CD14-positive monocyte (primary cell): ENCODE measurements around the gene ZNF724. TPM values are rescaled to one million over a fixed set of nuclear protein-coding genes. Genes with fewer than 3 reads are reported as not detected.
"Not testable (repeated sequence)": the region's sequence is repeated elsewhere in the genome, so short reads cannot be mapped to it uniquely, and the experiment has no call there.

ENCODE experiments used
- DNase-seq, 3 donors: peaks; one replicate each; pipeline ENCODE4 v3.0.0-alpha.2; 2011 to 2022
- H2AFZ ChIP-seq: 2 replicates; pipeline ENCODE4 v1.6.0; 2012; ENCODE audit warnings: mild to moderate bottlenecking, low read depth, low read length, inconsistent platforms; ENCODE audit not compliant: insufficient read depth, poor library complexity, severe bottlenecking
- H3K27ac ChIP-seq, 2 donors: 1 replicate in 1 of 2; 2 replicates in 1 of 2; pipeline ENCODE4 v1.5.1; 2012 to 2013; ENCODE audit warnings: low read length in 2 of 2, control low read depth in 1 of 2, inconsistent platforms in 1 of 2, low read depth in 1 of 2, mild to moderate bottlenecking in 1 of 2
- H3K27me3 ChIP-seq, 2 donors: one replicate each; pipeline versions ENCODE4 v1.6.0 to v1.6.1; 2011 to 2013; ENCODE audit warnings: low read length in 2 of 2; ENCODE audit not compliant: control insufficient read depth in 2 of 2, insufficient read depth in 2 of 2
- H3K36me3 ChIP-seq, 2 donors: replicated peaks in 1 of 2; 1 replicate in 1 of 2; 2 replicates in 1 of 2; pipeline versions ENCODE4 v1.5.1 to v1.6.1; 2012 to 2013; ENCODE audit warnings: low read length in 2 of 2, control low read depth in 1 of 2, inconsistent platforms in 1 of 2, mild to moderate bottlenecking in 1 of 2; ENCODE audit not compliant: insufficient read depth in 2 of 2, control insufficient read depth in 1 of 2
- H3K4me1 ChIP-seq, 2 donors: 1 replicate in 1 of 2; 2 replicates in 1 of 2; pipeline versions ENCODE4 v1.5.1 to v1.6.1; 2012 to 2013; ENCODE audit warnings: low read length in 2 of 2, control low read depth in 1 of 2, inconsistent platforms in 1 of 2, mild to moderate bottlenecking in 1 of 2, moderate library complexity in 1 of 2; ENCODE audit not compliant: insufficient read depth in 2 of 2, control insufficient read depth in 1 of 2
- H3K4me2 ChIP-seq: replicated peaks from 2 replicates; pipeline ENCODE3; 2012; ENCODE audit warnings: low read length, moderate library complexity, mild to moderate bottlenecking; ENCODE audit not compliant: poor library complexity, severe bottlenecking; ENCODE audit errors: extremely low read depth
- H3K4me3 ChIP-seq, 3 experiments: fragments of 200-600 bp in 1 of 3; sonication (generic) in 1 of 3; replicated peaks in 1 of 3; 1 replicate in 2 of 3; 2 replicates in 1 of 3; pipeline ENCODE4 v1.5.1; 2011 to 2013; ENCODE audit warnings: low read length in 3 of 3, mild to moderate bottlenecking in 3 of 3, control low read depth in 2 of 3, low read depth in 2 of 3, inconsistent platforms in 1 of 3, moderate library complexity in 1 of 3
- H3K79me2 ChIP-seq: 2 replicates; pipeline ENCODE4 v1.6.0; 2012; ENCODE audit warnings: mild to moderate bottlenecking, control low read depth, inconsistent platforms, low read length, moderate library complexity; ENCODE audit not compliant: insufficient read depth
- H3K9ac ChIP-seq: 2 replicates; pipeline ENCODE4 v1.6.0; 2017; ENCODE audit warnings: low read length, mild to moderate bottlenecking; ENCODE audit not compliant: insufficient read depth, poor library complexity, severe bottlenecking
- H3K9me3 ChIP-seq, 2 donors: replicated peaks in 1 of 2; 1 replicate in 1 of 2; 2 replicates in 1 of 2; pipeline versions ENCODE4 v1.5.1 to v1.6.1; 2012 to 2013; ENCODE audit warnings: low read length in 2 of 2, control low read depth in 1 of 2; ENCODE audit not compliant: control insufficient read depth in 1 of 2, insufficient read depth in 1 of 2
- H4K20me1 ChIP-seq: 2 replicates; pipeline ENCODE4 v1.6.0; 2012; ENCODE audit warnings: mild to moderate bottlenecking, low read length, control low read depth, moderate library complexity; ENCODE audit not compliant: insufficient read depth
- H3K27ac Mint-ChIP-seq, 7 donors: one replicate each; pipeline ENCODE4 v1.8.0; 2020; ENCODE audit warnings: mild to moderate bottlenecking in 7 of 7, mixed read lengths in 7 of 7, moderate library complexity in 6 of 7, inconsistent platforms in 2 of 7
- H3K27me3 Mint-ChIP-seq, 3 donors: one replicate each; pipeline ENCODE4 v1.8.0; 2021 to 2022; ENCODE audit warnings: low read depth in 3 of 3, mild to moderate bottlenecking in 3 of 3, mixed read lengths in 3 of 3, moderate library complexity in 3 of 3, inconsistent platforms in 1 of 3
- H3K36me3 Mint-ChIP-seq, 2 donors: one replicate each; pipeline ENCODE4 v1.8.0; 2020; ENCODE audit warnings: mixed read lengths in 2 of 2, inconsistent platforms in 1 of 2, mild to moderate bottlenecking in 1 of 2
- H3K4me1 Mint-ChIP-seq: one replicate; pipeline ENCODE4 v1.8.0; 2020; ENCODE audit warnings: mild to moderate bottlenecking, mixed read lengths
- H3K4me3 Mint-ChIP-seq, 2 donors: one replicate each; pipeline ENCODE4 v1.8.0; 2020; ENCODE audit warnings: mild to moderate bottlenecking in 2 of 2, mixed read lengths in 2 of 2, moderate library complexity in 1 of 2
- H3K9me3 Mint-ChIP-seq, 7 donors: one replicate each; pipeline ENCODE4 v1.8.0; 2020 to 2022; ENCODE audit warnings: mixed read lengths in 7 of 7, mild to moderate bottlenecking in 6 of 7, moderate library complexity in 6 of 7, inconsistent platforms in 2 of 7
- CTCF ChIP-seq: fragments of 200-600 bp; IDR thresholded peaks from one replicate; pipeline ENCODE4 v1.8.0; 2022; ENCODE audit warnings: antibody characterized with exemption, mild to moderate bottlenecking
- WGBS: methylation state at CpG from one replicate; pipeline ENCODE4 v1.1.5; 2013; ENCODE audit warnings: missing lambda C conversion rate; ENCODE audit not compliant: insufficient coverage; 5-methylcytosine and 5-hydroxymethylcytosine counted together
- intact Hi-C, 2 donors: fragments of 100-400 bp; cut with micrococcal nuclease; formaldehyde crosslinking; loops; one replicate each; pipeline versions ENCODE4 v1.15.0 to v1.15.1; 2023
- polyA plus RNA-seq, 3 donors: library from polyadenylated mRNA; depleted of rRNA in 1 of 3; unstranded in 2 of 3; stranded (reverse) in 1 of 3; fragments of 300-500 nt in 2 of 3; fragments of >200 nt in 1 of 3; fragmentation: Illumina TruSeq in 2 of 3; gene quantifications; 1 replicate in 2 of 3; 2 replicates in 1 of 3; pipeline ENCODE4 v1.2.3, GENCODE V29; 2012 to 2021

The ZNF724 gene
- polyA plus RNA-seq, 3 donors = 0.25 to 0.59 (median 0.40) TPM

GRCh38 chr19:23283925-23284324 lies 33.7 kb upstream of the ZNF724 start:
- no peaks in the 10 kb centered on the region for H3K36me3 ChIP-seq
- Mint-ChIP-seq H3K27me3 (peaks cover 1 to 5% (median 1%) of the 10 kb centered on the region in 3 donors), H3K4me1 (no peaks in the 10 kb centered on the region), H3K9me3 (peaks cover 23 to 60% (median 45%) of the 10 kb centered on the region in 7 donors), H3K36me3 (no peaks in the 10 kb centered on the region), H3K4me3 (no peak overlapping the region), H3K27ac (no peak overlapping the region)
- no peak overlapping the region for H3K9ac ChIP-seq
- H3K79me2 ChIP-seq = no peaks in the 10 kb centered on the region
- intact Hi-C loops = no loop called here
- WGBS = 6% methylated on average over 4 of the region's 6 CpGs
- no peaks in the 10 kb centered on the region for H3K27me3 ChIP-seq
- no peak overlapping the region for H3K27ac ChIP-seq
- H3K4me2 ChIP-seq = no peak overlapping the region
- DNase-seq = peak in 1 of 3 donors; percentile 18
- no peaks in the 10 kb centered on the region for H3K4me1 ChIP-seq
- peaks cover 25 to 43% of the 10 kb centered on the region in 2 donors for H3K9me3 ChIP-seq
- TF ChIP-seq CTCF = peak; percentile 67
- H3K4me3 ChIP-seq = no peak overlapping the region
- no peak overlapping the region for H2AFZ ChIP-seq
- no peaks in the 10 kb centered on the region for H4K20me1 ChIP-seq

GRCh38 chr19:23281663-23282276 lies 31.6 kb upstream of the ZNF724 start:
- no peak overlapping the region for H3K4me2 ChIP-seq
- H3K9me3 ChIP-seq = peaks cover 22 to 40% of the 10 kb centered on the region in 2 donors
- H3K27ac Mint-ChIP-seq = peak overlapping the region in 1 of 7 donors; percentile 58
- H3K4me1 Mint-ChIP-seq = no peaks in the 10 kb centered on the region
- no peak overlapping the region for H2AFZ ChIP-seq
- no peak overlapping the region for H3K4me3 Mint-ChIP-seq
- WGBS = no CpG with 5 or more reads among the region's 4 CpGs
- no peaks in the 10 kb centered on the region for H3K4me1 ChIP-seq
- no peak for DNase-seq
- no peak for TF ChIP-seq CTCF
- no peaks in the 10 kb centered on the region for H3K79me2 ChIP-seq
- H3K9me3 Mint-ChIP-seq = peaks cover 18 to 56% (median 45%) of the 10 kb centered on the region in 7 donors
- H3K36me3 ChIP-seq = no peaks in the 10 kb centered on the region
- no peak overlapping the region for H3K4me3 ChIP-seq
- peaks cover 1 to 7% (median 5%) of the 10 kb centered on the region in 3 donors for H3K27me3 Mint-ChIP-seq
- H3K36me3 Mint-ChIP-seq = no peaks in the 10 kb centered on the region
- intact Hi-C loops = no loop called here
- no peak overlapping the region for H3K27ac ChIP-seq
- no peaks in the 10 kb centered on the region for H4K20me1 ChIP-seq
- H3K27me3 ChIP-seq = no peaks in the 10 kb centered on the region
- H3K9ac ChIP-seq = no peak overlapping the region

- H3K9me3 Mint-ChIP-seq = peaks cover 7 to 37% (median 23%) of the 10 kb centered on the region in 7 donors
- H3K9ac ChIP-seq, H3K4me1 Mint-ChIP-seq: not testable (repeated sequence)
These were observed 27.9 kb upstream of the ZNF724 start for GRCh38 chr19:23278118-23278517.

More at GRCh38 chr19:23278118-23278517, 27.9 kb upstream of the ZNF724 start:
- H3K27me3 ChIP-seq, H3K27ac Mint-ChIP-seq, H4K20me1 ChIP-seq, H3K27ac ChIP-seq, H3K36me3 ChIP-seq, H3K79me2 ChIP-seq, H3K4me2 ChIP-seq, H2AFZ ChIP-seq, intact Hi-C loops, H3K4me3 Mint-ChIP-seq, H3K4me3 ChIP-seq, DNase-seq, H3K36me3 Mint-ChIP-seq: not testable (repeated sequence)
- peaks cover 3 to 14% (median 7%) of the 10 kb centered on the region in 3 donors for H3K27me3 Mint-ChIP-seq
- H3K9me3 ChIP-seq = peaks cover 11 to 14% of the 10 kb centered on the region in 2 donors
- H3K4me1 ChIP-seq = peaks cover 8 to 10% of the 10 kb centered on the region in 2 donors
- WGBS = 100% methylated on average over 1 of the region's 3 CpGs
